IPS-18a (cell line): ENCODE results near the gene FHIT.

Source experiments
- H3K27ac ChIP-seq: one replicate; pipeline ENCODE4 v1.5.1; 2013; ENCODE audit warnings: low read length
- H3K27me3 ChIP-seq: one replicate; pipeline ENCODE4 v1.6.1; 2013; ENCODE audit warnings: mild to moderate bottlenecking, low read length; ENCODE audit not compliant: control insufficient read depth, insufficient read depth
- H3K36me3 ChIP-seq: one replicate; pipeline ENCODE4 v1.6.1; 2013; ENCODE audit warnings: low read depth, low read length; ENCODE audit not compliant: control insufficient read depth
- H3K4me1 ChIP-seq: one replicate; pipeline ENCODE4 v1.6.1; 2013; ENCODE audit warnings: low read depth, low read length; ENCODE audit not compliant: control insufficient read depth
- H3K4me3 ChIP-seq: one replicate; pipeline ENCODE4 v1.5.1; 2013; ENCODE audit warnings: low read length
- H3K9ac ChIP-seq: one replicate; pipeline ENCODE4 v1.6.1; 2013; ENCODE audit warnings: mild to moderate bottlenecking, low read length, moderate library complexity
- H3K9me3 ChIP-seq: one replicate; pipeline ENCODE4 v1.6.1; 2013; ENCODE audit warnings: low read depth, low read length; ENCODE audit not compliant: control insufficient read depth

The FHIT gene

DNA sequence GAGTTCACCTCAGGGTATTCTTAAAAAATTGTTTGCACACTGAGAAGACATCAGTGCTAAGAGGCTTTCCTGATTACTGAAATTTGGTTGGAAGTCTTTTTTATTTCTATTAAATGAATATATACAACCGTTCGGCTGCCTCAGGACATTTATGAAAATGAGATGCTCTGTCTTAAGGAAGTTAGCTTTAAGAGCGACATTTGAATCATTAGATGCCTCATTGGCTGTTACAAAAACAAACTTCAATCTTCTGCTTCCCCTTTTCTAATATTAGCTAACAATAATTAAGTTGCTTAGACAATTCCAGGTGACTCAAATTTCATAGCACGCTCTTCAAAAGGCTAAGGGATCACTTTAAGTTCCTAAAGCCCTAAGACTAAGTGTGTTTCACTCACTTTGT is 673.7 kb downstream of the FHIT start:
- no peak overlapping the region for H3K9ac ChIP-seq
- no peak overlapping the region for H3K4me3 ChIP-seq
- no peaks in the 10 kb centered on the region for H3K9me3 ChIP-seq
- H3K27ac ChIP-seq: no peak overlapping the region
- peaks cover 4% of the 10 kb centered on the region for H3K4me1 ChIP-seq
- H3K27me3 ChIP-seq: peaks cover 2% of the 10 kb centered on the region
- no peaks in the 10 kb centered on the region for H3K36me3 ChIP-seq

DNA sequence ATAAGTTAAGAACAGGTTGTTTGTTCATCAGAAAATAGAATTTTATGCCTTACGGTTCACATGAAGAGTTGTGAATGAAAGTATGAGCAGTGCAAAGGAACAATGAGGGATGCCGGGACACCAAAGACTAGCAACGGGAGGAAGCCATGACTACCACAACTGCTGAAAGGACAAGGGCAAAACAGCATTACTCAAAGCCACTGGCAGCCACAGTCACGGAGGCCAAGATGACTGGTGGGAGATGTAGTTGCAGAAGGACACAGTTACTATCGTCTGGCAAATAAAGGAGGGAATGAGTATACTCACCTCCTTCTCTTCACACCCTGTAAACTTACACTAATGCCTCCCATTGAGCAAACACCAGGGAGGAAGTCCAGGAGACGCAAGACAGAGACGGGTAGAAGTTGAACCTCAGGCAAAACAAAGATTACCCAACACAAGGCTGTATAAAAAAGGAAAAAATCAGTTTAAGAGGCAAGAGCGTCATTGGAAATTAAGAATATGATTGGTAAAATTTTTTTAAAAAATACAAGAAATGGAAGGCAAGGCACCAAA is 675.5 kb downstream of the FHIT start:
- Histone ChIP-seq H3K4me1 (peaks cover 12% of the 10 kb centered on the region), H3K27me3 (peaks cover 4% of the 10 kb centered on the region), H3K9ac (no peak overlapping the region), H3K27ac (no peak overlapping the region), H3K9me3 (no peaks in the 10 kb centered on the region), H3K4me3 (no peak overlapping the region), H3K36me3 (no peaks in the 10 kb centered on the region)

DNA sequence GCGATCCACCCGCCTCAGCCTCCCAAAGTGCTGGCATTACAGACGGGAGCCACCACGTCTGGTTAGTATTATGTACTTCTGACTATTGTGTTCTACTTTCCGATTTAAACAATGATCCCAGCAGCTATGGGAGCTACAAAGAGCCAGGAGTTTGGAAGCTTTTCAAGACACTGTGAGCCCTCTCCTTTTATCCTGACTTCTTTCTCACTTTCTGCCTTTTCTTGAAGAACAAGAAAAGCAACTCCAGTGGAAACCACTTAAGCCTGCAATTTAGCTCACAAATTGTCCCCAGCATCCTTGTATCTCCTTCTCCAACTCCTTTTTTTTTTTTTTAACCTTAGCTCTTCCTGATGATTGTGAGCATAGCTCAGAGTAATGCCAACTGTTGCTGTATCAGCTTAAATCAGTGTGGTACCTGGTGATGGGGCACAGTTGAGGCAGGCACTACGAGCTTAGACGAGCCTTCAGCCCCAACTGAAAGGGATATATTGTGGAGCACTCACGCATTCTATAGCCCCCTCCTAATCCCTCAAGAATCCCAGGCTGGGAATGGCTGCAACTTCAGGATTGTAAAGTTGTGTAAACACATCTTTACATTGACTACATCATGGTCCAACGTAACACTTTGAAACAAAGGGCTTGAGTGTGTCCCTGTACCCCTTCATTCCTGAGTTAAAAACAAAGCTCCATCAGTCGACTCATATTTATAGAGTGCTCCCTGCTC is 677.0 kb downstream of the FHIT start:
- Histone ChIP-seq H3K9ac (no peak overlapping the region), H3K36me3 (no peaks in the 10 kb centered on the region), H3K27me3 (peaks cover 4% of the 10 kb centered on the region), H3K4me1 (peaks cover 9% of the 10 kb centered on the region), H3K9me3 (no peaks in the 10 kb centered on the region), H3K27ac (no peak overlapping the region), H3K4me3 (no peak overlapping the region)

GRCh38 chr3:60573494-60573893 is 677.8 kb downstream of the FHIT start:
- no peak overlapping the region for H3K9ac ChIP-seq
- no peak overlapping the region for H3K27ac ChIP-seq
- H3K4me1 ChIP-seq: peaks cover 9% of the 10 kb centered on the region
- H3K36me3 ChIP-seq: no peaks in the 10 kb centered on the region
- H3K27me3 ChIP-seq: peaks cover 4% of the 10 kb centered on the region
- no peak overlapping the region for H3K4me3 ChIP-seq
- H3K9me3 ChIP-seq: no peaks in the 10 kb centered on the region

DNA sequence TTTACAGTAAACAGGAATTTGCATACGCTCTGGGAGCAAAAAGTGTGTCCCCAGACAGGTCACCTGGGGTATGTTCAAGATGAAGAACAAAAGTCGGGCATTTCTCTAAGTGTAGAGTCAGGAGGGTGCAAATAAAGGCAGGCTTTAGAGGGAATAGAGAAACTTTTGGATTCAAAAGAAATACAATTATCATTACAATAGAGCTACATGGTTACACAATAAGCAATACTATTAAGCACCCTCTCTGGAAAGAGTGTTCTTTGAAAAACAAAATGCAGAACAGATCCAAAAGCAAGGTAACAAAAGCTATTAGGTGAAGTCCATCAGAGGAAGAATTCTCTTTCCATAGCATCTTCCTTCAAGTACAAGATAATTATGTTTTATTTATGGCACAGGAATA is 679.7 kb downstream of the FHIT start:
- Histone ChIP-seq H3K27me3 (peaks cover 4% of the 10 kb centered on the region), H3K27ac (no peak overlapping the region), H3K36me3 (no peaks in the 10 kb centered on the region), H3K4me1 (peaks cover 9% of the 10 kb centered on the region), H3K9me3 (no peaks in the 10 kb centered on the region), H3K9ac (no peak overlapping the region), H3K4me3 (no peak overlapping the region)

- Histone ChIP-seq H3K9ac (no peak overlapping the region), H3K36me3 (no peaks in the 10 kb centered on the region), H3K4me3 (no peak overlapping the region), H3K9me3 (no peaks in the 10 kb centered on the region), H3K27me3 (no peaks in the 10 kb centered on the region), H3K4me1 (peaks cover 23% of the 10 kb centered on the region), H3K27ac (no peak overlapping the region)
Measured at GRCh38 chr3:60557122-60557521, 694.1 kb downstream of the FHIT start.

DNA sequence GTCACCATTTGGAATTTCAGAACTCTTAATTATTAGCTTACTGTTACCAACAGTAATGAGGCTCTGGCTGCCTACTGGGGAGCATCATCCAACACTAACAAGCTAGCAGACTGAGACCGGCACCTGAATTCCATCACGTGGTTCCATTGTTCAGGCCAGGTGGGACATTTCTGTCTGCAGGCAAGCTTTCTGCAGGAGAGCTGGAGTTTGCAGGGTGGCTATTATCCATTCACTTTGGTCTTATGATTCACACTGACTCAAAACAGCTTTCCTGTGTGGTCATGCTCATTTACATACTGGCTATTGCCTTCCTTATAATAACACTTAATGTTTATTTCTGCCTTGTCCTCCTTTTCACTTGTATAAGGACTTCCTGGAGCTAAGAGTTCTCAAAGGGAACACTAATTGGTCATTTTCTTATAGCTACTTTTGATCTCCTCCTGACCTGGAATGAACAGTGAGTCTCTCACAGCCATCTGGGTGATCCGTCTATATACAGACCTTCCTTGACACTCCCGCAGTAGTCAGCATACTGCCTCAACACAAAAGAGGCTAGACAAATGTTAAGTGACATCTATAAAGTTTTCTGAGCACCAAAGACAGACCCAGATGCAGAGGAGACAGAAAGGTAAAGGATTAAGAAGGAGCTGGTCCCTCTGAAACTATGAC is 695.4 kb downstream of the FHIT start:
- H3K9me3 ChIP-seq: no peaks in the 10 kb centered on the region
- no peaks in the 10 kb centered on the region for H3K36me3 ChIP-seq
- peaks cover 23% of the 10 kb centered on the region for H3K4me1 ChIP-seq
- H3K27me3 ChIP-seq: no peaks in the 10 kb centered on the region
- no peak overlapping the region for H3K27ac ChIP-seq
- no peak overlapping the region for H3K9ac ChIP-seq
- no peak overlapping the region for H3K4me3 ChIP-seq

- Histone ChIP-seq H3K9me3 (no peaks in the 10 kb centered on the region), H3K4me3 (no peak overlapping the region), H3K27me3 (no peaks in the 10 kb centered on the region), H3K27ac (no peak overlapping the region), H3K36me3 (no peaks in the 10 kb centered on the region), H3K9ac (no peak overlapping the region), H3K4me1 (peaks cover 43% of the 10 kb centered on the region)
Measured at GRCh38 chr3:60553144-60553543, 698.1 kb downstream of the FHIT start.

GRCh38 chr3:60552581-60552980 is 698.7 kb downstream of the FHIT start:
- no peak overlapping the region for H3K4me3 ChIP-seq
- no peak overlapping the region for H3K9ac ChIP-seq
- no peaks in the 10 kb centered on the region for H3K27me3 ChIP-seq
- no peaks in the 10 kb centered on the region for H3K36me3 ChIP-seq
- no peak overlapping the region for H3K27ac ChIP-seq
- no peaks in the 10 kb centered on the region for H3K9me3 ChIP-seq
- peaks cover 48% of the 10 kb centered on the region for H3K4me1 ChIP-seq

- H3K36me3 ChIP-seq: no peaks in the 10 kb centered on the region
- peaks cover 46% of the 10 kb centered on the region for H3K4me1 ChIP-seq
- H3K27ac ChIP-seq: no peak overlapping the region
- H3K9me3 ChIP-seq: no peaks in the 10 kb centered on the region
- no peak overlapping the region for H3K9ac ChIP-seq
- H3K4me3 ChIP-seq: no peak overlapping the region
- H3K27me3 ChIP-seq: no peaks in the 10 kb centered on the region
Measured at GRCh38 chr3:60551455-60552209, 699.6 kb downstream of the FHIT start.

- Histone ChIP-seq H3K27me3 (no peaks in the 10 kb centered on the region), H3K9me3 (no peaks in the 10 kb centered on the region), H3K27ac (no peak overlapping the region), H3K36me3 (no peaks in the 10 kb centered on the region), H3K4me3 (no peak overlapping the region), H3K9ac (no peak overlapping the region), H3K4me1 (peaks cover 34% of the 10 kb centered on the region)
Measured at GRCh38 chr3:60549863-60550262, 701.4 kb downstream of the FHIT start.
